B cell (primary cell): Measurements from ENCODE around the gene RARRES2.

Source experiments
- CTCF ChIP-seq: fragments of 200-600 bp; IDR thresholded peaks from one replicate; pipeline ENCODE4 v1.8.0; 2022; ENCODE audit warnings: antibody characterized with exemption, mild to moderate bottlenecking
- EZH2 ChIP-seq: IDR thresholded peaks from 2 replicates; pipeline ENCODE4 v1.6.1; 2012; ENCODE audit warnings: borderline replicate concordance, low read depth, mild to moderate bottlenecking, moderate library complexity, low read length; ENCODE audit not compliant: insufficient read depth, poor library complexity, severe bottlenecking

- TF ChIP-seq CTCF: no peak
- TF ChIP-seq EZH2: no peak
Measured at GRCh38 chr7:150325901-150326300, 15.5 kb downstream of the RARRES2 start.
